SK-N-SH (cell line): Measurements from ENCODE around the gene PGAM2. TPM values are rescaled to one million over a fixed set of nuclear protein-coding genes. Genes with fewer than 3 reads are reported as not detected.

Experiments
- CTCF ChIA-PET: fragments of 300-600, 350-600 bp; formaldehyde crosslinking; extraction: SDS; loops from one replicate; lab custom pipeline; 2021; lab: Yijun Ruan, JAX
- POLR2A ChIA-PET: fragments of 350-600 bp; sonication (Branson Sonifier 250); formaldehyde crosslinking; extraction: SDS; loops from one replicate; lab custom pipeline; 2020; ENCODE audit warnings: antibody characterized with exemption, inconsistent platforms; lab: Yijun Ruan, JAX
- DNase-seq: peaks from one replicate; pipeline ENCODE4 v3.0.0; 2012
- H2AFZ ChIP-seq: fragments of 200-600 bp; sonication (generic); 2 replicates; pipeline ENCODE4 v1.8.1; 2016; ENCODE audit warnings: antibody characterized with exemption, mild to moderate bottlenecking, low read depth
- H3F3A ChIP-seq: fragments of 200-600 bp; sonication (generic); replicated peaks from 2 replicates; pipeline ENCODE3; 2016; ENCODE audit warnings: antibody characterized with exemption, mild to moderate bottlenecking; ENCODE audit not compliant: insufficient read depth
- H3K27ac ChIP-seq, 2 experiments: fragments of 200-500 bp in 1 of 2; fragments of 200-600 bp in 1 of 2; sonication (Bioruptor generic) in 1 of 2; sonication (generic), shearing (Covaris generic) in 1 of 2; 2 replicates each; pipeline versions ENCODE4 v1.5.1 to v1.6.1; 2014 to 2016; ENCODE audit warnings: low read depth in 2 of 2, inconsistent platforms in 1 of 2, low read length in 1 of 2, mild to moderate bottlenecking in 1 of 2, mixed read lengths in 1 of 2
- H3K27me3 ChIP-seq: fragments of 200-600 bp; sonication (generic), shearing (Covaris generic); 2 replicates; pipeline ENCODE4 v1.6.1; 2016; ENCODE audit warnings: mixed run types; ENCODE audit not compliant: insufficient read depth
- H3K36me3 ChIP-seq, 2 experiments: fragments of 200-500 bp in 1 of 2; fragments of 200-600 bp in 1 of 2; sonication (Bioruptor generic) in 1 of 2; sonication (generic) in 1 of 2; replicated peaks in 1 of 2; 2 replicates each; pipeline versions ENCODE3 to v1.5.1; 2014 to 2016; ENCODE audit warnings: low read length in 1 of 2, mild to moderate bottlenecking in 1 of 2; ENCODE audit not compliant: insufficient read depth in 2 of 2, control insufficient read depth in 1 of 2
- H3K4me1 ChIP-seq, 2 experiments: fragments of 200-500 bp in 1 of 2; fragments of 200-600 bp in 1 of 2; sonication (Bioruptor generic) in 1 of 2; sonication (generic), shearing (Covaris generic) in 1 of 2; 2 replicates each; pipeline versions ENCODE4 v1.5.1 to v1.6.1; 2014 to 2016; ENCODE audit warnings: low read depth in 1 of 2, low read length in 1 of 2, mixed run types in 1 of 2; ENCODE audit not compliant: insufficient read depth in 2 of 2, control insufficient read depth in 1 of 2
- H3K4me2 ChIP-seq: fragments of 200-600 bp; sonication (generic), shearing (Covaris generic); 2 replicates; pipeline ENCODE4 v1.6.1; 2017; ENCODE audit warnings: mixed run types
- H3K4me3 ChIP-seq, 2 experiments: fragments of 200-500 bp in 1 of 2; fragments of 200-600 bp in 1 of 2; sonication (Bioruptor generic) in 1 of 2; sonication (generic), shearing (Covaris generic) in 1 of 2; 2 replicates each; pipeline versions ENCODE4 v1.5.1 to v1.8.1; 2014 to 2016; ENCODE audit warnings: low read depth in 2 of 2, inconsistent platforms in 1 of 2, low read length in 1 of 2, mild to moderate bottlenecking in 1 of 2, mixed read lengths in 1 of 2, moderate library complexity in 1 of 2
- H3K79me2 ChIP-seq: fragments of 200-600 bp; sonication (generic); 2 replicates; pipeline ENCODE4 v1.8.1; 2017; ENCODE audit warnings: mild to moderate bottlenecking; ENCODE audit not compliant: insufficient read depth
- H3K9ac ChIP-seq: fragments of 200-600 bp; sonication (generic); 2 replicates; pipeline ENCODE4 v1.6.1; 2017; ENCODE audit warnings: mixed run types
- H3K9me2 ChIP-seq: fragments of 200-600 bp; sonication (generic); 2 replicates; pipeline ENCODE4 v1.6.1; 2017; ENCODE audit warnings: mixed run types
- H3K9me3 ChIP-seq: fragments of 200-600 bp; sonication (generic); 2 replicates; pipeline ENCODE4 v1.6.1; 2017; ENCODE audit warnings: mixed run types, mild to moderate bottlenecking, moderate library complexity
- H4K20me1 ChIP-seq: fragments of 200-600 bp; sonication (generic); 2 replicates; pipeline ENCODE4 v1.6.1; 2017; ENCODE audit warnings: mild to moderate bottlenecking, mixed run types; ENCODE audit not compliant: insufficient read depth
- CHD2 ChIP-seq: fragments of 150-350 bp; IDR thresholded peaks from 2 replicates; pipeline ENCODE4 v1.6.1; 2018; ENCODE audit warnings: low read length; ENCODE audit not compliant: partially characterized antibody
- CTCF ChIP-seq: fragments of 200-600 bp; sonication (generic); IDR thresholded peaks from 2 replicates; pipeline ENCODE4 v1.6.1; 2017; ENCODE audit warnings: antibody characterized with exemption, mild to moderate bottlenecking, moderate library complexity
- ELF1 ChIP-seq: IDR thresholded peaks from 2 replicates; pipeline ENCODE4 v1.4.0; 2012
- EP300 ChIP-seq, 2 experiments: IDR thresholded peaks; 2 replicates each; pipeline versions ENCODE4 v1.4.0 to v1.6.1; 2012; ENCODE audit warnings: borderline replicate concordance in 1 of 2, low read depth in 1 of 2, low read length in 1 of 2
- EZH2phosphoT487 ChIP-seq: fragments of 200-600 bp; sonication (generic); IDR thresholded peaks from 2 replicates; pipeline ENCODE4 v1.6.1; 2017; ENCODE audit warnings: low read depth, mixed run types, mild to moderate bottlenecking, antibody characterized with exemption, moderate library complexity, borderline replicate concordance
- FOSL2 ChIP-seq: IDR thresholded peaks from 2 replicates; pipeline ENCODE4 v1.4.0; 2012; ENCODE audit warnings: low read depth, mild to moderate bottlenecking, moderate library complexity, borderline replicate concordance
- GABPA ChIP-seq: IDR thresholded peaks from 2 replicates; pipeline ENCODE4 v1.4.0; 2012; ENCODE audit warnings: low read depth, mild to moderate bottlenecking
- JUND ChIP-seq: IDR thresholded peaks from 2 replicates; pipeline ENCODE4 v1.4.0; 2012
- MAX ChIP-seq: IDR thresholded peaks from 2 replicates; pipeline ENCODE4 v1.4.0; 2012; ENCODE audit warnings: low read depth
- MEF2A ChIP-seq: IDR thresholded peaks from 2 replicates; pipeline ENCODE4 v1.4.0; 2012; ENCODE audit warnings: low read depth, borderline replicate concordance
- MXI1 ChIP-seq: IDR thresholded peaks from 2 replicates; pipeline ENCODE4 v1.6.1; 2012; ENCODE audit warnings: mild to moderate bottlenecking, low read depth, low read length, improper control_type of control experiment
- NFIC ChIP-seq: IDR thresholded peaks from 2 replicates; pipeline ENCODE4 v1.4.0; 2012; ENCODE audit warnings: borderline replicate concordance
- NRF1 ChIP-seq: IDR thresholded peaks from 2 replicates; pipeline ENCODE4 v1.6.1; 2012; ENCODE audit warnings: low read depth, mild to moderate bottlenecking, low read length
- POLR2AphosphoS5 ChIP-seq: IDR thresholded peaks from 2 replicates; pipeline ENCODE4 v1.6.1; 2012; ENCODE audit warnings: low read depth, low read length
- SMC3 ChIP-seq: IDR thresholded peaks from 2 replicates; pipeline ENCODE4 v1.6.1; 2012; ENCODE audit warnings: low read depth, low read length, improper control_type of control experiment
- TCF12 ChIP-seq: IDR thresholded peaks from 2 replicates; pipeline ENCODE4 v1.4.0; 2012
- TEAD4 ChIP-seq: IDR thresholded peaks from 2 replicates; pipeline ENCODE4 v1.4.0; 2012; ENCODE audit warnings: mild to moderate bottlenecking, borderline replicate concordance; ENCODE audit not compliant: insufficient read depth
- YY1 ChIP-seq: IDR thresholded peaks from 2 replicates; pipeline ENCODE4 v1.4.0; 2012; ENCODE audit warnings: low read depth, mild to moderate bottlenecking
- WGBS: methylation state at CpG from one replicate; pipeline ENCODE4 v1.1.6; 2017; ENCODE audit warnings: low lambda C conversion rate; 5-methylcytosine and 5-hydroxymethylcytosine counted together
- polyA plus RNA-seq, 3 experiments: library from polyadenylated mRNA; depleted of rRNA; stranded (reverse); fragments of >200 nt; gene quantifications; 2 replicates each; pipeline ENCODE4 v1.2.3, GENCODE V29; 2012
- TF ChIP-seq, protein P1 (sequence below): IDR thresholded peaks from 2 replicates; pipeline ENCODE4; 2012

Gene PGAM2
- polyA plus RNA-seq, 1 of the 3 experiments (the other 2 are of a cell fraction) = 0.79 TPM

GRCh38 chr7:44080118-44080517 is 14.8 kb upstream of the PGAM2 start:
- TF ChIP-seq NFIC = no peak
- no peak for TF ChIP-seq EP300 (IDR thresholded peaks at IDR 0.05; ENCODE audit: borderline replicate concordance in 1 of 2, low read depth in 1 of 2, low read length in 1 of 2)
- TF ChIP-seq SMC3 = no peak
- no peak for TF ChIP-seq TEAD4
- TF ChIP-seq POLR2AphosphoS5 = no peak
- TF ChIP-seq YY1 = no peak
- TF ChIP-seq ELF1 = no peak
- TF ChIP-seq NRF1 = no peak
- no peak for TF ChIP-seq MAX
- TF ChIP-seq CHD2 = no peak
- no peak for TF ChIP-seq JUND
- TF ChIP-seq EZH2phosphoT487 = no peak
- TF ChIP-seq GABPA = no peak
- TF ChIP-seq MXI1 = no peak
- no peak for TF ChIP-seq FOSL2
- TF ChIP-seq, protein P1, sequence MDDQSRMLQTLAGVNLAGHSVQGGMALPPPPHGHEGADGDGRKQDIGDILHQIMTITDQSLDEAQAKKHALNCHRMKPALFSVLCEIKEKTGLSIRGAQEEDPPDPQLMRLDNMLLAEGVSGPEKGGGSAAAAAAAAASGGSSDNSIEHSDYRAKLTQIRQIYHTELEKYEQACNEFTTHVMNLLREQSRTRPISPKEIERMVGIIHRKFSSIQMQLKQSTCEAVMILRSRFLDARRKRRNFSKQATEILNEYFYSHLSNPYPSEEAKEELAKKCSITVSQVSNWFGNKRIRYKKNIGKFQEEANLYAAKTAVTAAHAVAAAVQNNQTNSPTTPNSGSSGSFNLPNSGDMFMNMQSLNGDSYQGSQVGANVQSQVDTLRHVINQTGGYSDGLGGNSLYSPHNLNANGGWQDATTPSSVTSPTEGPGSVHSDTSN = no peak
- no peak for TF ChIP-seq CTCF
- TF ChIP-seq TCF12 = no peak
- TF ChIP-seq MEF2A = no peak
- TF ChIP-seq, all 33 proteins: peak for 0
- no peaks in the 10 kb centered on the region for H3K9me3 ChIP-seq
- peaks cover 7 to 14% of the 10 kb centered on the region in 2 experiments for H3K4me1 ChIP-seq
- no peak overlapping the region for H3K4me2 ChIP-seq
- DNase-seq = no peak
- H3K79me2 ChIP-seq = peaks cover 21% of the 10 kb centered on the region
- peaks cover 22 to 52% of the 10 kb centered on the region in 2 experiments for H3K36me3 ChIP-seq
- POLR2A ChIA-PET = interaction anchor here (1.5 to 2.1 kb wide), 3 partner anchors 12 to 121 kb away, joined by 5 to 7 read pairs (median 5); partner anchors contain the start of genes PGAM2 and YKT6
- H3K27me3 ChIP-seq = no peaks in the 10 kb centered on the region
- no peak overlapping the region for H3K27ac ChIP-seq
- no peak overlapping the region for H2AFZ ChIP-seq
- no peak overlapping the region for H3K4me3 ChIP-seq
- H4K20me1 ChIP-seq = no peaks in the 10 kb centered on the region
- WGBS = 93% methylated on average over 4 of the region's 5 CpGs
- H3F3A ChIP-seq = peaks cover 14% of the 10 kb centered on the region
- CTCF ChIA-PET = interaction anchor here (0.9 to 2.6 kb wide), 5 partner anchors 8 to 121 kb away, joined by 3 to 18 read pairs (median 7); partner anchors contain the start of gene YKT6
- no peak overlapping the region for H3K9ac ChIP-seq
- no peaks in the 10 kb centered on the region for H3K9me2 ChIP-seq
